Muscle layer of colon (tissue), 2 donors: Measurements from ENCODE around the gene CCDC34.
"Not testable (repeated sequence)": the region's sequence is repeated elsewhere in the genome, so short reads cannot be mapped to it uniquely, and the experiment has no call there.

ENCODE experiments used
- H3K27ac ChIP-seq: one replicate; pipeline ENCODE4 v1.7.0; 2013; ENCODE audit warnings: low read depth, mild to moderate bottlenecking, low read length, moderate library complexity
- H3K27me3 ChIP-seq, 2 donors: one replicate each; pipeline ENCODE4 v1.7.0; 2013; ENCODE audit warnings: low read length in 2 of 2, mild to moderate bottlenecking in 2 of 2; ENCODE audit not compliant: insufficient read depth in 2 of 2, control insufficient read depth in 1 of 2
- H3K36me3 ChIP-seq: one replicate; pipeline ENCODE4 v1.7.0; 2013; ENCODE audit warnings: mild to moderate bottlenecking, low read length; ENCODE audit not compliant: insufficient read depth
- H3K4me1 ChIP-seq: one replicate; pipeline ENCODE4 v1.7.0; 2013; ENCODE audit warnings: mild to moderate bottlenecking, low read length; ENCODE audit not compliant: insufficient read depth
- H3K4me3 ChIP-seq, 2 donors: one replicate each; pipeline ENCODE4 v1.7.0; 2013; ENCODE audit warnings: low read length in 2 of 2, low read depth in 1 of 2, mild to moderate bottlenecking in 1 of 2, moderate library complexity in 1 of 2
- H3K9ac ChIP-seq: one replicate; pipeline ENCODE4 v1.7.0; 2013; ENCODE audit warnings: low read length
- H3K9me3 ChIP-seq: one replicate; pipeline ENCODE4 v1.7.0; 2013; ENCODE audit warnings: mild to moderate bottlenecking, low read length
- donor health status: abdominal sarcoma.
- donor health status: Adenocarcinoma of cecum.

The CCDC34 gene

DNA sequence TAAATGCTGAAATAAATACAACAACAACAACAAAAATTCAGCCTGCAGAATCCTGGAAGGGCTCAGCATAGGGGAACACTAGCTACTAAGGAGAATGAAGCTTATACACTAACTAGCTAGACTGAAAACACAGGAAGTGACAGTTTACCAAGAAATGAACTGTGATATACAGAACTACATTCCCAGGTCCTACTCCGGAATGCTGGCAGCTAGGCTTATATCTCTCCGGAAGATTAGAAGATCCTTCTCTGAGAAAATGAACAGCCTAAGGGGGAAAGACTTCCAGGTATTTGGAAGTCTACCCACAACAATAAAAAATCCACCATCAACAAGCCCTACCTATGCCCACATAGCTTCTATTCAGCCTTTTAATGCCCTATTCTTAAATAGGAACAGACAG is 31.0 kb downstream of the CCDC34 start:
- H3K4me3 ChIP-seq: no peak overlapping the region
- no peak overlapping the region for H3K27ac ChIP-seq
- H3K9ac ChIP-seq: no peak overlapping the region
- no peaks in the 10 kb centered on the region for H3K4me1 ChIP-seq
- H3K36me3 ChIP-seq: no peaks in the 10 kb centered on the region
- no peaks in the 10 kb centered on the region for H3K27me3 ChIP-seq
- H3K9me3 ChIP-seq: no peaks in the 10 kb centered on the region

GRCh38 chr11:27330633-27331270 is 32.3 kb downstream of the CCDC34 start:
- Histone ChIP-seq H3K9ac (no peak overlapping the region), H3K4me3 (no peak overlapping the region), H3K36me3 (no peaks in the 10 kb centered on the region), H3K27ac (no peak overlapping the region), H3K9me3 (no peaks in the 10 kb centered on the region), H3K27me3 (no peaks in the 10 kb centered on the region), H3K4me1 (no peaks in the 10 kb centered on the region)

- Histone ChIP-seq H3K27ac (no peak overlapping the region), H3K4me3 (no peak overlapping the region), H3K4me1 (no peaks in the 10 kb centered on the region), H3K9me3 (no peaks in the 10 kb centered on the region), H3K36me3 (no peaks in the 10 kb centered on the region), H3K9ac (no peak overlapping the region), H3K27me3 (no peaks in the 10 kb centered on the region)
Measured at GRCh38 chr11:27329867-27330632, 33.0 kb downstream of the CCDC34 start.

GRCh38 chr11:27328614-27329013 is 34.4 kb downstream of the CCDC34 start:
- no peaks in the 10 kb centered on the region for H3K27me3 ChIP-seq
- H3K9me3 ChIP-seq: no peaks in the 10 kb centered on the region
- no peaks in the 10 kb centered on the region for H3K36me3 ChIP-seq
- no peak overlapping the region for H3K4me3 ChIP-seq
- H3K9ac ChIP-seq: no peak overlapping the region
- no peak overlapping the region for H3K27ac ChIP-seq
- H3K4me1 ChIP-seq: no peaks in the 10 kb centered on the region

DNA sequence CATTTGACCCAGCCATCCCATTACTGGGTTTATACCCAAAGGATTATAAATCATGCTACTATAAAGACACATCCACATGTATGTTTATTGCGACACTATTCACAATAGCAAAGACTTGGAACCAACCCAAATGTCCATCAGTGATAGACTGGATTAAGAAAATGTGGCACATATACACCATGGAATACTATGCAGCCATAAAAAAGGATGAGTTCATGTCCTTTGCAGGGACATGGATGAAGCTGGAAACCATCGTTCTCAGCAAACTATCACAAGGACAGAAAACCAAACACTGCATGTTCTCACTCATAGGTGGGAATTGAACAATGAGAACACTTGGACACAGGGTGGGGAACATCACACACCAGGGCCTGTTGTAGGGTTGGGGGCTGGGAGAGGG is 36.0 kb downstream of the CCDC34 start:
- H3K9me3 ChIP-seq, H3K9ac ChIP-seq, H3K27ac ChIP-seq, H3K27me3 ChIP-seq, H3K36me3 ChIP-seq, H3K4me1 ChIP-seq, H3K4me3 ChIP-seq: not testable (repeated sequence)

DNA sequence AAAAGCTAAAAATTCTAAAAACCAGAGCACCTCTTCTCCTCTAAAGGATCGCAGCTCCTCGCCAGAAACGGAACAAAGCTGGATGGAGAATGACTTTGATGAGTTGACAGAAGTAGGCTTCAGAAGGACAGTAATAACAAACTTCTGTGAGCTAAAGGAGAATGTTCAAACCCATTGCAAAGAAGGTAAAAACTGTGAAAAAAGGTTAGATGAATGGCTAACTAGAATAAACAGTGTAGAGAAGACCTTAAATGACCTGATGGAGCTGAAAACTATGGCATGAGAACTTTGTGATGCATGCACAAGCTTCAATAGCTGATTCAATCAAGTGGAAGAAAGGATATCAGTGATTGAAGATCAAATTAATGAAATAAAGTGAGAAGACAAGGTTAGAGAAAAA is 40.8 kb downstream of the CCDC34 start:
- H3K27ac ChIP-seq, H3K4me1 ChIP-seq, H3K27me3 ChIP-seq, H3K9ac ChIP-seq, H3K9me3 ChIP-seq, H3K36me3 ChIP-seq, H3K4me3 ChIP-seq: not testable (repeated sequence)

- not testable (repeated sequence) for H3K27ac ChIP-seq
Measured at GRCh38 chr11:27321340-27321739, 41.7 kb downstream of the CCDC34 start.

GRCh38 chr11:27319072-27319471 is 43.9 kb downstream of the CCDC34 start:
- H3K9ac ChIP-seq: no peak overlapping the region
- H3K9me3 ChIP-seq: no peaks in the 10 kb centered on the region
- H3K4me3 ChIP-seq: no peak overlapping the region
- no peaks in the 10 kb centered on the region for H3K27me3 ChIP-seq
- no peak overlapping the region for H3K27ac ChIP-seq
- H3K4me1 ChIP-seq: no peaks in the 10 kb centered on the region
- H3K36me3 ChIP-seq: no peaks in the 10 kb centered on the region

More at GRCh38 chr11:27321340-27321739, 41.7 kb downstream of the CCDC34 start:
- not testable (repeated sequence) for H3K4me3 ChIP-seq, H3K9me3 ChIP-seq, H3K36me3 ChIP-seq, H3K4me1 ChIP-seq, H3K27me3 ChIP-seq, H3K9ac ChIP-seq

GRCh38 chr11:27317751-27318150 is 45.3 kb downstream of the CCDC34 start:
- H3K36me3 ChIP-seq: no peaks in the 10 kb centered on the region
- no peak overlapping the region for H3K4me3 ChIP-seq
- H3K27me3 ChIP-seq: no peaks in the 10 kb centered on the region
- H3K9ac ChIP-seq: no peak overlapping the region
- no peaks in the 10 kb centered on the region for H3K9me3 ChIP-seq
- H3K27ac ChIP-seq: no peak overlapping the region
- no peaks in the 10 kb centered on the region for H3K4me1 ChIP-seq

DNA sequence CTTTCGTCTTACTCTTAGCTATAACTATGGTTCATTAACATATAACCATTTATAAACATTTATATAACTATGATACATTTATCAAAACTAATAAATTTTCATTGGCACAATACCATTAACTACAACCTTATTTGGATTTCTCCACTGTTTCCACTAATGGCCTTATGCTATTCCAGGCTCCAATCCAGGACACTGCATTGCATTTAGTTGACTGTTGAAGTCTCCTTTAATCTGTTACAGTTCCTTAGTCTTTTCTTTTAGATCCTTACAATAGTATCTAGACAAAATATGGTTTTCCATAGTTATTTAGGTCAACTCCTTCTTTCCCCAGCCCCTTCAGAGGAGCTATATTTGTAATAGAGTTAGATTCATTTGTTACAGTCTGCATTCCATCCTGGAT is 47.2 kb downstream of the CCDC34 start:
- Histone ChIP-seq H3K27ac (no peak overlapping the region), H3K27me3 (no peaks in the 10 kb centered on the region), H3K36me3 (no peaks in the 10 kb centered on the region), H3K4me1 (no peaks in the 10 kb centered on the region), H3K9me3 (no peaks in the 10 kb centered on the region), H3K9ac (no peak overlapping the region), H3K4me3 (no peak overlapping the region)

DNA sequence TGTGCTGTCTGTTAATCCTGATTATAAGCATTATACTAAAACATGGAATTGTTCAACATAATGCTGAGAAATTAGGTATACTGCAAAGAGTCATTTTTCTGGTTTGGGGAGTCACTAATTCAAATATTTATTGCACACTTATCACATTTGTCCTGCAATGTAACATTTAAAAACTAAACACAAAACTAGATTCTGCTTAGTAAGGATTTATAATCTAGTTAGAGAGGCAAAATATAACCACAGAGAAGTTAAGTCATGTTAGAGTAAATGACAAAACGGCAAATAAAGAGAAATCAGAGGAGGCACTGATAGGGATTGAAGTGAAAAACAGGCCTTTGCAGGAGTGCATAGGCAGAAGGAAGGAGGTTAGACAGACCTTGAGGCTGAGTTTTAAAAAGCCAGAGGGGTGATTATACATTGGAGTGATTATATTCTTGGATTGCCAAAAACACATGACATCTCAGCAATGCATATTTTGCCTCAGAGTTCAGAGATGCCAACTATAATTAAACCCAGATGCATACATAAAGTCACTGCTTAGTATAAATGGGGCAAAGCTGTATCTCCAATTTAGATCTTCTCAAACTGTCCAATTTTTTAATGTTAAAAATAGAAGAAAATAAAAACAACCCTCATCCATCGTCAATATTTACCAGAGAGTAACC is 49.7 kb downstream of the CCDC34 start:
- Histone ChIP-seq H3K9ac (no peak overlapping the region), H3K27ac (no peak overlapping the region), H3K27me3 (no peaks in the 10 kb centered on the region), H3K9me3 (no peaks in the 10 kb centered on the region), H3K4me3 (no peak overlapping the region), H3K4me1 (no peaks in the 10 kb centered on the region), H3K36me3 (no peaks in the 10 kb centered on the region)
